H9 (cell line): Measurements from ENCODE around the gene DPPA3. TPM values are rescaled to one million over a fixed set of nuclear protein-coding genes. Genes with fewer than 3 reads are reported as not detected.
A peak's percentile ranks its signal among the peaks of the same experiment; 100 is the strongest.

ENCODE experiments used
- DNase-seq: peaks from one replicate; pipeline ENCODE4 v3.0.0-alpha.2; 2017
- H2AFZ ChIP-seq: one replicate; pipeline ENCODE4 v1.6.1; 2013; ENCODE audit warnings: mild to moderate bottlenecking, low read length, control low read depth, moderate library complexity
- H2AK5ac ChIP-seq: 2 replicates; pipeline ENCODE4 v1.6.1; 2013; ENCODE audit warnings: low read length, control low read depth, mixed read lengths; ENCODE audit not compliant: insufficient read length
- H2BK120ac ChIP-seq: one replicate; pipeline ENCODE4 v1.6.1; 2013; ENCODE audit warnings: low read depth, mild to moderate bottlenecking, low read length, control low read depth, inconsistent platforms; ENCODE audit not compliant: poor library complexity, severe bottlenecking
- H2BK12ac ChIP-seq: 2 replicates; pipeline ENCODE4 v1.6.1; 2013; ENCODE audit warnings: low read length, control low read depth, mixed read lengths, low read depth; ENCODE audit not compliant: insufficient read length
- H2BK15ac ChIP-seq: 2 replicates; pipeline ENCODE4 v1.6.1; 2013; ENCODE audit warnings: low read depth, low read length, control low read depth
- H2BK20ac ChIP-seq: one replicate; pipeline ENCODE4 v1.6.1; 2013; ENCODE audit warnings: low read depth, mild to moderate bottlenecking, low read length, control low read depth, inconsistent platforms; ENCODE audit not compliant: poor library complexity, severe bottlenecking
- H2BK5ac ChIP-seq: 2 replicates; pipeline ENCODE4 v1.6.1; 2013; ENCODE audit warnings: low read length, control low read depth, mixed read lengths; ENCODE audit not compliant: insufficient read length
- H3K14ac ChIP-seq: 2 replicates; pipeline ENCODE4 v1.6.1; 2013; ENCODE audit warnings: low read length, control low read depth; ENCODE audit not compliant: insufficient read depth
- H3K18ac ChIP-seq: 2 replicates; pipeline ENCODE4 v1.6.1; 2013; ENCODE audit warnings: low read depth, mild to moderate bottlenecking, mixed read lengths, low read length, control low read depth; ENCODE audit not compliant: insufficient read length
- H3K23ac ChIP-seq: 2 replicates; pipeline ENCODE4 v1.6.1; 2013; ENCODE audit warnings: low read length, control low read depth, mixed read lengths, low read depth; ENCODE audit not compliant: insufficient read length
- H3K23me2 ChIP-seq: 2 replicates; pipeline ENCODE4 v1.6.1; 2013; ENCODE audit warnings: low read depth, mild to moderate bottlenecking, mixed read lengths, low read length, control low read depth; ENCODE audit not compliant: insufficient read length, poor library complexity, severe bottlenecking
- H3K27ac ChIP-seq: 2 replicates; pipeline ENCODE4 v1.5.1; 2013; ENCODE audit warnings: low read length, control low read depth, mixed read lengths, low read depth; ENCODE audit not compliant: insufficient read length
- H3K27me3 ChIP-seq: 2 replicates; pipeline ENCODE4 v1.6.1; 2013; ENCODE audit warnings: low read length, control low read depth, inconsistent platforms; ENCODE audit not compliant: insufficient read depth
- H3K4ac ChIP-seq: 2 replicates; pipeline ENCODE4 v1.6.1; 2013; ENCODE audit warnings: low read depth, mild to moderate bottlenecking, control low read depth, inconsistent platforms, low read length, moderate library complexity
- H3K4me1 ChIP-seq: 2 replicates; pipeline ENCODE4 v1.6.1; 2013; ENCODE audit warnings: low read length, control low read depth, inconsistent platforms; ENCODE audit not compliant: insufficient read depth
- H3K4me2 ChIP-seq: 2 replicates; pipeline ENCODE4 v1.6.1; 2013; ENCODE audit warnings: low read length, control low read depth, mixed read lengths; ENCODE audit not compliant: insufficient read length, insufficient read depth
- H3K56ac ChIP-seq: 2 replicates; pipeline ENCODE4 v1.6.1; 2013; ENCODE audit warnings: low read depth, mild to moderate bottlenecking, mixed read lengths, low read length, control low read depth; ENCODE audit not compliant: insufficient read length
- H3K79me1 ChIP-seq: 2 replicates; pipeline ENCODE4 v1.6.1; 2013; ENCODE audit warnings: low read depth, mild to moderate bottlenecking, moderate library complexity, low read length, control low read depth, inconsistent platforms; ENCODE audit not compliant: insufficient read depth, poor library complexity, severe bottlenecking
- H3K79me2 ChIP-seq: 2 replicates; pipeline ENCODE4 v1.6.1; 2013; ENCODE audit warnings: low read length, control low read depth, inconsistent platforms; ENCODE audit not compliant: insufficient read depth
- H3K9ac ChIP-seq: 2 replicates; pipeline ENCODE4 v1.6.1; 2013; ENCODE audit warnings: low read length, control low read depth, mixed read lengths; ENCODE audit not compliant: insufficient read length; ENCODE audit errors: extremely low read depth
- H3K9me3 ChIP-seq: one replicate; pipeline ENCODE4 v1.6.1; 2013; ENCODE audit warnings: low read depth, low read length, inconsistent platforms; ENCODE audit not compliant: control insufficient read depth
- H3T11ph ChIP-seq: one replicate; pipeline ENCODE4 v1.6.1; 2013; ENCODE audit warnings: mild to moderate bottlenecking, low read length, control low read depth, inconsistent platforms
- H4K20me1 ChIP-seq: one replicate; pipeline ENCODE4 v1.6.1; 2013; ENCODE audit not compliant: control insufficient read depth, insufficient read length, insufficient read depth
- H4K5ac ChIP-seq: 2 replicates; pipeline ENCODE4 v1.6.1; 2013; ENCODE audit warnings: low read depth, mild to moderate bottlenecking, mixed read lengths, low read length, control low read depth; ENCODE audit not compliant: insufficient read length
- H4K8ac ChIP-seq: replicated peaks from 2 replicates; pipeline ENCODE4 v1.6.1; 2013; ENCODE audit warnings: low read length, control low read depth, mixed read lengths, low read depth; ENCODE audit not compliant: insufficient read length
- H4K91ac ChIP-seq: 2 replicates; pipeline ENCODE4 v1.6.1; 2013; ENCODE audit warnings: low read depth, mild to moderate bottlenecking, moderate library complexity, mixed read lengths, low read length, control low read depth; ENCODE audit not compliant: insufficient read length
- H3K27ac Mint-ChIP-seq, 3 experiments: 2 replicates in 2 of 3; 3 replicates in 1 of 3; pipeline ENCODE4 v1.8.0; 2020 to 2021; ENCODE audit warnings: mixed read lengths in 3 of 3, mild to moderate bottlenecking in 1 of 3, moderate library complexity in 1 of 3
- H3K27me3 Mint-ChIP-seq: 2 replicates; pipeline ENCODE4 v1.8.0; 2021; ENCODE audit warnings: low read depth, mild to moderate bottlenecking, moderate library complexity, mixed read lengths
- H3K36me3 Mint-ChIP-seq, 3 experiments: 2 replicates in 2 of 3; 3 replicates in 1 of 3; pipeline ENCODE4 v1.8.0; 2020 to 2021; ENCODE audit warnings: low read depth in 3 of 3, mixed read lengths in 3 of 3; ENCODE audit not compliant: insufficient read depth in 1 of 3
- H3K4me1 Mint-ChIP-seq, 2 experiments: 2 replicates each; pipeline ENCODE4 v1.8.0; 2020; ENCODE audit warnings: mixed read lengths in 2 of 2
- H3K4me3 Mint-ChIP-seq, 2 experiments: 2 replicates in 1 of 2; 3 replicates in 1 of 2; pipeline ENCODE4 v1.8.0; 2020 to 2021; ENCODE audit warnings: mild to moderate bottlenecking in 2 of 2, mixed read lengths in 2 of 2, moderate library complexity in 1 of 2
- H3K9me3 Mint-ChIP-seq, 2 experiments: 2 replicates in 1 of 2; 3 replicates in 1 of 2; pipeline ENCODE4 v1.8.0; 2020; ENCODE audit warnings: mild to moderate bottlenecking in 2 of 2, mixed read lengths in 2 of 2, moderate library complexity in 1 of 2
- WGBS: extraction: QIAGEN DNeasy Blood & Tissue Kit; methylation state at CpG from one replicate; pipeline ENCODE4 v1.1.7; 2013; ENCODE audit warnings: missing lambda C conversion rate, low lambda C conversion rate, mixed read lengths; ENCODE audit not compliant: insufficient read length; ENCODE audit errors: extremely low coverage; 5-methylcytosine and 5-hydroxymethylcytosine counted together
- total RNA-seq: library from RNA; stranded (reverse); gene quantifications from 2 replicates; pipeline ENCODE4 v1.2.1, GENCODE V29; 2021
- TF ChIP-seq, protein P1 (sequence below): fragments of 200-600 bp; sonication (generic); conservative IDR thresholded peaks from 3 replicates; pipeline ENCODE4 v1.8.0; 2021; ENCODE audit warnings: antibody characterized with exemption, mild to moderate bottlenecking

Gene DPPA3
- total RNA-seq, 1 experiment from 2014 or later: 1.4 TPM

DNA sequence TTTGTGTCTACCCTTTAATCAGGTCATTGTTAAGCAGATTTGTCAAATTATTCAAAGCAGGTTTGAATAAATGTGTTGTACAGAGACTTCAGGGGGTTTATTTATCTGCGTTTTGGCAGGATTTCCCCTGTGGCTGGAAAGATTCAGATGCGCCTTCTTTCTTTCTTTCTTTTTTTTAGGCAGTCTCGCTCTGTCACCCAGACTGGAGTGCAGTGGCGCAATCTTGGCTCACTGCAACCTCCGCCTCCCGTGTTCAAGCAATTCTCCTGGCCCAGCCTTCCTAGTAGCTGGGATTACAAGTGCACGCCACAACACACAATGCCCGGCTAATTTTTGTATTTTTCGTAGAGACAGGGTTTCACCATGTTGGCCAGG, 47.5 kb downstream of the DPPA3 start:
- no peaks in the 10 kb centered on the region for H3K27me3 Mint-ChIP-seq
- H3K9me3 Mint-ChIP-seq: no peaks in the 10 kb centered on the region; a peak in 1 of 5 replicates
- no peaks in the 10 kb centered on the region for H3K23me2 ChIP-seq
- H2AK5ac ChIP-seq: no peak overlapping the region
- H2AFZ ChIP-seq: no peak overlapping the region
- H2BK5ac ChIP-seq: no peak overlapping the region
- H2BK120ac ChIP-seq: no peak overlapping the region
- H3K23ac ChIP-seq: no peak overlapping the region
- no peaks in the 10 kb centered on the region for H4K20me1 ChIP-seq
- no peak overlapping the region for H3K9ac ChIP-seq
- H2BK12ac ChIP-seq: no peak overlapping the region
- H3K4me3 Mint-ChIP-seq: peak overlapping the region in 1 of 2 experiments; percentile 38; a peak in 2 of 5 replicates
- no peak overlapping the region for H4K8ac ChIP-seq
- no peaks in the 10 kb centered on the region for H3K9me3 ChIP-seq
- H3K14ac ChIP-seq: no peak overlapping the region
- no peaks in the 10 kb centered on the region for H3K79me2 ChIP-seq
- no CpG with 5 or more reads among the region's 9 CpGs for WGBS
- H3K79me1 ChIP-seq: no peaks in the 10 kb centered on the region
- TF ChIP-seq, protein P1, sequence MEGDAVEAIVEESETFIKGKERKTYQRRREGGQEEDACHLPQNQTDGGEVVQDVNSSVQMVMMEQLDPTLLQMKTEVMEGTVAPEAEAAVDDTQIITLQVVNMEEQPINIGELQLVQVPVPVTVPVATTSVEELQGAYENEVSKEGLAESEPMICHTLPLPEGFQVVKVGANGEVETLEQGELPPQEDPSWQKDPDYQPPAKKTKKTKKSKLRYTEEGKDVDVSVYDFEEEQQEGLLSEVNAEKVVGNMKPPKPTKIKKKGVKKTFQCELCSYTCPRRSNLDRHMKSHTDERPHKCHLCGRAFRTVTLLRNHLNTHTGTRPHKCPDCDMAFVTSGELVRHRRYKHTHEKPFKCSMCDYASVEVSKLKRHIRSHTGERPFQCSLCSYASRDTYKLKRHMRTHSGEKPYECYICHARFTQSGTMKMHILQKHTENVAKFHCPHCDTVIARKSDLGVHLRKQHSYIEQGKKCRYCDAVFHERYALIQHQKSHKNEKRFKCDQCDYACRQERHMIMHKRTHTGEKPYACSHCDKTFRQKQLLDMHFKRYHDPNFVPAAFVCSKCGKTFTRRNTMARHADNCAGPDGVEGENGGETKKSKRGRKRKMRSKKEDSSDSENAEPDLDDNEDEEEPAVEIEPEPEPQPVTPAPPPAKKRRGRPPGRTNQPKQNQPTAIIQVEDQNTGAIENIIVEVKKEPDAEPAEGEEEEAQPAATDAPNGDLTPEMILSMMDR: no peak
- H3K27ac ChIP-seq: no peak overlapping the region
- no peak overlapping the region for H4K5ac ChIP-seq
- no peak overlapping the region for H2BK15ac ChIP-seq
- no peak overlapping the region for H2BK20ac ChIP-seq
- no peak overlapping the region for H4K91ac ChIP-seq
- H3K4me2 ChIP-seq: no peak overlapping the region
- peaks cover 30% of the 10 kb centered on the region in 2 experiments for H3K4me1 Mint-ChIP-seq
- H3K27me3 ChIP-seq: no peaks in the 10 kb centered on the region
- no peak overlapping the region for H3T11ph ChIP-seq
- DNase-seq: no peak
- no peaks in the 10 kb centered on the region; a peak in 1 of 7 replicates for H3K36me3 Mint-ChIP-seq
- no peaks in the 10 kb centered on the region; the same call in 1 of the 2 replicates for H3K4me1 ChIP-seq
- no peak overlapping the region for H3K18ac ChIP-seq
- H3K27ac Mint-ChIP-seq: peak overlapping the region; percentile 96 to 98 (median 96)
- H3K4ac ChIP-seq: no peak overlapping the region
- no peak overlapping the region for H3K56ac ChIP-seq

Other genes with a start within 250 kb of the DPPA3 start
- gene CD163, start 207.7 kb upstream of the DPPA3 start, total RNA-seq: 0.07 and 0.09 TPM in 2 replicates
- gene APOBEC1, start 45.5 kb upstream of the DPPA3 start, total RNA-seq: not detected in 2 replicates
- 9.1 and 9.9 TPM in 2 replicates for gene GDF3, start 15.7 kb upstream of the DPPA3 start, total RNA-seq
- 0.26 TPM in 2 replicates for gene CLEC4C, start 35.9 kb downstream of the DPPA3 start, total RNA-seq
- gene NANOGNB, start 53.8 kb downstream of the DPPA3 start, total RNA-seq: not detected in 2 replicates
- 199 and 211 TPM in 2 replicates for gene NANOG, start 78.0 kb downstream of the DPPA3 start, total RNA-seq
- 19.1 and 19.3 TPM in 2 replicates for gene SLC2A14, start 161.5 kb downstream of the DPPA3 start, total RNA-seq
- 569 and 581 TPM in 2 replicates for gene SLC2A3, start 224.8 kb downstream of the DPPA3 start, total RNA-seq